H1 (cell line): Measurements from ENCODE around the gene EPHA3. TPM values are rescaled to one million over a fixed set of nuclear protein-coding genes. Genes with fewer than 3 reads are reported as not detected.

Source experiments
- CTCF ChIA-PET: fragments of 300-600 bp; sonication (Branson Sonifier 250); formaldehyde crosslinking; loops from one replicate; lab custom pipeline; 2021; ENCODE audit not compliant: partially characterized antibody; lab: Charles Lee
- POLR2A ChIA-PET: fragments of 300-600 bp; sonication (Branson Sonifier 250); formaldehyde crosslinking; loops from one replicate; lab custom pipeline; 2021; ENCODE audit warnings: inconsistent platforms; ENCODE audit not compliant: partially characterized antibody; lab: Charles Lee
- DNase-seq, 2 experiments: peaks; one replicate each; pipeline versions ENCODE4 v3.0.0 to v3.0.0-alpha.2; 2010 to 2022; ENCODE audit warnings: low spot score in 2 of 2, low read depth in 1 of 2, mixed read lengths in 1 of 2
- FAIRE-seq: peaks from 2 replicates; lab custom pipeline; 2011; peaks lifted over from hg19 to GRCh38; lab: Jason Lieb, UNC
- H2AFZ ChIP-seq: 2 replicates; pipeline ENCODE4 v1.8.1; 2012; ENCODE audit warnings: low read length, inconsistent platforms
- H2AK5ac ChIP-seq: 2 replicates; pipeline ENCODE4 v1.6.1; 2013; ENCODE audit warnings: low read depth, low read length
- H2BK120ac ChIP-seq: replicated peaks from 2 replicates; pipeline ENCODE3; 2013; ENCODE audit warnings: low read depth, low read length, inconsistent platforms
- H2BK12ac ChIP-seq: 2 replicates; pipeline ENCODE4 v1.6.1; 2013; ENCODE audit warnings: low read depth, low read length
- H2BK15ac ChIP-seq: 2 replicates; pipeline ENCODE4 v1.6.1; 2013; ENCODE audit warnings: low read length
- H2BK20ac ChIP-seq: 2 replicates; pipeline ENCODE4 v1.6.1; 2013; ENCODE audit warnings: low read length
- H2BK5ac ChIP-seq: 2 replicates; pipeline ENCODE4 v1.6.1; 2013; ENCODE audit warnings: low read depth, low read length
- H3K14ac ChIP-seq: 2 replicates; pipeline ENCODE4 v1.6.1; 2013; ENCODE audit warnings: inconsistent platforms; ENCODE audit not compliant: insufficient read length
- H3K18ac ChIP-seq: 2 replicates; pipeline ENCODE4 v1.6.1; 2013; ENCODE audit warnings: low read length; ENCODE audit errors: extremely low read depth
- H3K23ac ChIP-seq: 2 replicates; pipeline ENCODE4 v1.6.1; 2013; ENCODE audit warnings: inconsistent platforms; ENCODE audit not compliant: insufficient read length
- H3K23me2 ChIP-seq: 2 replicates; pipeline ENCODE4 v1.6.1; 2013; ENCODE audit warnings: low read depth, low read length
- H3K27ac ChIP-seq: 2 replicates; pipeline ENCODE4 v1.6.1; 2011; ENCODE audit warnings: low read depth, low read length, inconsistent platforms
- H3K27me3 ChIP-seq, 4 experiments: replicated peaks in 1 of 4; 1 replicate in 1 of 4; 2 replicates in 3 of 4; pipeline versions ENCODE4 v1.6.1 to v1.8.1; 2011 to 2013; ENCODE audit warnings: low read length in 3 of 4, mild to moderate bottlenecking in 3 of 4, inconsistent platforms in 2 of 4, mixed read lengths in 2 of 4, moderate library complexity in 1 of 4; ENCODE audit not compliant: control insufficient read depth in 3 of 4, insufficient read depth in 3 of 4; ENCODE audit errors: extremely low read depth in 1 of 4
- H3K36me3 ChIP-seq, 4 experiments: 2 replicates each; pipeline versions ENCODE4 v1.6.1 to v1.8.1; 2011 to 2013; ENCODE audit warnings: mild to moderate bottlenecking in 4 of 4, low read length in 3 of 4, moderate library complexity in 2 of 4, control low read depth in 1 of 4, inconsistent platforms in 1 of 4; ENCODE audit not compliant: insufficient read depth in 4 of 4, control insufficient read depth in 2 of 4
- H3K4ac ChIP-seq: replicated peaks from 2 replicates; pipeline ENCODE3; 2013; ENCODE audit warnings: low read length, low read depth, mixed read lengths, inconsistent platforms; ENCODE audit not compliant: insufficient read length
- H3K4me1 ChIP-seq, 4 experiments: replicated peaks in 1 of 4; 1 replicate in 1 of 4; 2 replicates in 3 of 4; pipeline versions ENCODE4 v1.6.1 to v1.8.1; 2011 to 2013; ENCODE audit warnings: low read length in 3 of 4, inconsistent platforms in 2 of 4, mixed read lengths in 1 of 4; ENCODE audit not compliant: insufficient read depth in 4 of 4, control insufficient read depth in 3 of 4
- H3K4me2 ChIP-seq, 2 experiments: 2 replicates each; pipeline versions ENCODE4 v1.6.1 to v1.8.1; 2011 to 2013; ENCODE audit warnings: low read depth in 2 of 2, low read length in 2 of 2, control low read depth in 1 of 2, inconsistent platforms in 1 of 2, mild to moderate bottlenecking in 1 of 2; ENCODE audit not compliant: insufficient read depth in 1 of 2
- H3K4me3 ChIP-seq, 4 experiments: fragments of 200-600, 300-600 bp in 1 of 4; sonication (generic), shearing (Covaris generic), sonication (Bioruptor Twin) in 1 of 4; 2 replicates each; pipeline versions ENCODE4 v1.5.1 to v1.8.1; 2011 to 2016; ENCODE audit warnings: low read length in 4 of 4, low read depth in 3 of 4, control low read depth in 2 of 4, inconsistent platforms in 2 of 4, mild to moderate bottlenecking in 2 of 4, mixed read lengths in 1 of 4, moderate library complexity in 1 of 4; ENCODE audit not compliant: insufficient read depth in 2 of 4; ENCODE audit errors: extremely low read depth in 1 of 4
- H3K56ac ChIP-seq: replicated peaks from 2 replicates; pipeline ENCODE3; 2013; ENCODE audit warnings: low read depth, mild to moderate bottlenecking, mixed read lengths, low read length, inconsistent platforms; ENCODE audit not compliant: insufficient read length
- H3K79me1 ChIP-seq: 2 replicates; pipeline ENCODE4 v1.6.1; 2013; ENCODE audit warnings: low read depth, low read length, control low read depth
- H3K79me2 ChIP-seq, 2 experiments: 2 replicates each; pipeline versions ENCODE4 v1.6.1 to v1.8.1; 2012 to 2013; ENCODE audit warnings: low read length in 2 of 2, mild to moderate bottlenecking in 2 of 2, inconsistent platforms in 1 of 2; ENCODE audit not compliant: insufficient read depth in 2 of 2, control insufficient read depth in 1 of 2
- H3K9ac ChIP-seq, 4 experiments: replicated peaks in 1 of 4; 1 replicate in 1 of 4; 2 replicates in 3 of 4; pipeline versions ENCODE4 v1.6.1 to v1.8.1; 2011 to 2013; ENCODE audit warnings: low read depth in 3 of 4, low read length in 3 of 4, control low read depth in 2 of 4, mild to moderate bottlenecking in 2 of 4, moderate library complexity in 2 of 4, inconsistent platforms in 1 of 4; ENCODE audit errors: extremely low read depth in 1 of 4
- H3K9me3 ChIP-seq, 2 experiments: 2 replicates each; pipeline versions ENCODE4 v1.6.1 to v1.8.1; 2012 to 2013; ENCODE audit warnings: mild to moderate bottlenecking in 2 of 2, moderate library complexity in 2 of 2, control low read depth in 1 of 2, inconsistent platforms in 1 of 2, low read depth in 1 of 2, low read length in 1 of 2, mixed read lengths in 1 of 2; ENCODE audit not compliant: insufficient read depth in 2 of 2
- H4K20me1 ChIP-seq, 2 experiments: replicated peaks in 1 of 2; 2 replicates each; pipeline versions ENCODE3 to v1.8.1; 2011 to 2013; ENCODE audit warnings: inconsistent platforms in 2 of 2, low read length in 2 of 2, mild to moderate bottlenecking in 1 of 2; ENCODE audit not compliant: insufficient read depth in 2 of 2, control insufficient read depth in 1 of 2
- H4K5ac ChIP-seq: 2 replicates; pipeline ENCODE4 v1.6.1; 2013; ENCODE audit warnings: low read length, low read depth, mixed read lengths, inconsistent platforms; ENCODE audit not compliant: insufficient read length
- H4K8ac ChIP-seq: 2 replicates; pipeline ENCODE4 v1.8.0; 2013; ENCODE audit warnings: mild to moderate bottlenecking, moderate library complexity, low read length, inconsistent platforms; ENCODE audit not compliant: insufficient read depth; ENCODE audit errors: extremely low read depth
- H4K91ac ChIP-seq: replicated peaks from 2 replicates; pipeline ENCODE3; 2013; ENCODE audit warnings: low read length, mixed read lengths, inconsistent platforms; ENCODE audit not compliant: insufficient read length
- BCL11A ChIP-seq, 2 experiments: IDR thresholded peaks; one replicate each; pipeline ENCODE4 v1.6.1; 2011; ENCODE audit warnings: low read depth in 2 of 2, low read length in 2 of 2, mild to moderate bottlenecking in 2 of 2
- CBX8 ChIP-seq: fragments of 300-800, 300-1000 bp; sonication (generic); IDR thresholded peaks from 2 replicates; pipeline ENCODE4 v1.7.1; 2016; ENCODE audit warnings: low read depth, low read length, borderline replicate concordance
- EP300 ChIP-seq, 2 experiments: IDR thresholded peaks; 1 replicate in 1 of 2; 2 replicates in 1 of 2; pipeline ENCODE4 v1.6.1; 2011 to 2012; ENCODE audit warnings: low read depth in 2 of 2, low read length in 2 of 2, mild to moderate bottlenecking in 2 of 2, borderline replicate concordance in 1 of 2, inconsistent platforms in 1 of 2, moderate library complexity in 1 of 2
- GABPA ChIP-seq: IDR thresholded peaks from 2 replicates; pipeline ENCODE4 v1.6.1; 2011; ENCODE audit warnings: mild to moderate bottlenecking, low read length, moderate library complexity, borderline replicate concordance; ENCODE audit not compliant: insufficient read depth
- GTF2F1 ChIP-seq: IDR thresholded peaks from 2 replicates; pipeline ENCODE4 v1.6.1; 2012; ENCODE audit warnings: low read depth, low read length, improper control_type of control experiment, borderline replicate concordance
- PHF8 ChIP-seq: fragments of 200-600 bp; sonication (generic); conservative IDR thresholded peaks from 2 replicates; pipeline ENCODE4 v1.7.1; 2012; ENCODE audit warnings: low read depth, mild to moderate bottlenecking, inconsistent platforms, low read length, moderate library complexity
- RFX5 ChIP-seq: IDR thresholded peaks from 2 replicates; pipeline ENCODE4 v1.6.1; 2011; ENCODE audit warnings: low read depth, low read length, improper control_type of control experiment, borderline replicate concordance
- SP2 ChIP-seq: IDR thresholded peaks from 2 replicates; pipeline ENCODE4 v1.6.1; 2012; ENCODE audit warnings: mild to moderate bottlenecking, low read length, inconsistent platforms
- SP4 ChIP-seq: IDR thresholded peaks from 2 replicates; pipeline ENCODE4 v1.6.1; 2012; ENCODE audit warnings: low read length, inconsistent platforms
- TEAD4 ChIP-seq: IDR thresholded peaks from 2 replicates; pipeline ENCODE4 v1.6.1; 2012; ENCODE audit warnings: low read depth, low read length, inconsistent platforms, mixed read lengths
- WGBS, 2 experiments: shearing (Covaris generic) in 1 of 2; methylation state at CpG; one replicate each; pipeline versions ENCODE4 v1.1.6 to v1.1.7; 2013 to 2015; ENCODE audit warnings: low lambda C conversion rate in 2 of 2, mixed read lengths in 2 of 2, inconsistent platforms in 1 of 2, low coverage in 1 of 2, missing lambda C conversion rate in 1 of 2; ENCODE audit not compliant: insufficient replicate concordance in 2 of 2, insufficient coverage in 1 of 2, insufficient read length in 1 of 2; ENCODE audit errors: extremely low coverage in 1 of 2, missing lambda C conversion rate in 1 of 2; 5-methylcytosine and 5-hydroxymethylcytosine counted together
- polyA plus RNA-seq, 7 experiments: library from polyadenylated mRNA; depleted of rRNA in 3 of 7; stranded (reverse) in 5 of 7; unstranded in 2 of 7; fragments of >200 nt in 5 of 7; fragments of 200-250 nt in 2 of 7; gene quantifications; 1 replicate in 5 of 7; 2 replicates in 1 of 7; 4 replicates in 1 of 7; pipeline versions ENCODE4 v1.2.1 to v1.2.3, GENCODE V29; 2011 to 2013; ENCODE audit warnings: missing spikeins in 2 of 7, mixed read lengths in 2 of 7
- total RNA-seq: library from RNA; stranded (reverse); fragmentation: NEBNext Ultra II Directional; extraction: Animal tissue kit (Norgen Biotek cat#: 25700); gene quantifications from 2 replicates; pipeline ENCODE4 v1.2.1, GENCODE V29; 2021
- TF ChIP-seq, protein P1 (sequence below), 3 experiments: IDR thresholded peaks; 1 replicate in 2 of 3; 2 replicates in 1 of 3; pipeline versions ENCODE4 v1.5.1 to v1.6.1; 2011; ENCODE audit warnings: low read length in 3 of 3, mild to moderate bottlenecking in 3 of 3, inconsistent platforms in 2 of 3, low read depth in 1 of 3, moderate library complexity in 1 of 3; ENCODE audit not compliant: insufficient read depth in 1 of 3; ENCODE audit errors: control extremely low read depth in 1 of 3

Gene EPHA3
- total and polyA plus RNA-seq, 2 of the 8 experiments (the other 6 are each of a cell fraction or from before 2014, with no cell fraction given), result 0.09 to 0.22 TPM

DNA sequence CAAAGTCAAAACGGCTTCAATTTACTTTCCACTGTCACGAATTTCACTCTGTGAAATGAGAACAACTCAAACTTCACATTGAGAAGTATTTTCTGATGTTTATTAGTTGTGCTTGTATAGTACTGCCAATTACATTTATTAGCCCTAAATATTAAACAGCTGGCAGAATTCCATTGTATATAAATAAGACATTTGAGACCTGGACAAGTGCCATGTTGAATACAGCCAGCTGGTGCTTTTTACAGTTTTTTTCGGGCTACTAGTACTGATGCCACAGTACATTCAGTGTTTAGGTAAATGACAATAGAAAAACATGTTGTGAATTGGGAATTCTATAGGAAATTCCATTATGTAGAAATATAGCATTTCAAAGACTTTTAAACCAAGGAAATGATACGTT lies 79.0 kb downstream of the EPHA3 start:
- no peaks in the 10 kb centered on the region for H3K79me1 ChIP-seq
- H2BK120ac ChIP-seq, result no peak overlapping the region
- no peak overlapping the region for H3K56ac ChIP-seq
- H3K9ac ChIP-seq, result no peak overlapping the region
- DNase-seq (no peak), FAIRE-seq (no peak)
- H4K91ac ChIP-seq, result no peak overlapping the region
- no peak overlapping the region for H2AFZ ChIP-seq
- H4K5ac ChIP-seq, result no peak overlapping the region
- no peaks in the 10 kb centered on the region for H3K79me2 ChIP-seq
- H2AK5ac ChIP-seq, result no peak overlapping the region
- ChIA-PET CTCF (interaction anchor here (0.6 kb wide), 1 partner anchor 1479 kb away, joined by 3 read pairs; no protein-coding TSS in a partner anchor), POLR2A (no interaction called here)
- no peak overlapping the region for H3K18ac ChIP-seq
- no peak overlapping the region for H2BK20ac ChIP-seq
- no peak overlapping the region for H3K23ac ChIP-seq
- 91% methylated on average over 4 of the region's 4 CpGs; no CpG with 5 or more reads in 1 of the 2 experiments for WGBS, 2 experiments
- H3K4ac ChIP-seq, result no peak overlapping the region
- no peak overlapping the region for H2BK15ac ChIP-seq
- no peak overlapping the region for H3K27ac ChIP-seq
- no peak for TF ChIP-seq CBX8
- TF ChIP-seq GABPA, result no peak
- TF ChIP-seq TEAD4, result no peak
- TF ChIP-seq SP2, result no peak
- TF ChIP-seq GTF2F1, result no peak
- TF ChIP-seq, protein P1, sequence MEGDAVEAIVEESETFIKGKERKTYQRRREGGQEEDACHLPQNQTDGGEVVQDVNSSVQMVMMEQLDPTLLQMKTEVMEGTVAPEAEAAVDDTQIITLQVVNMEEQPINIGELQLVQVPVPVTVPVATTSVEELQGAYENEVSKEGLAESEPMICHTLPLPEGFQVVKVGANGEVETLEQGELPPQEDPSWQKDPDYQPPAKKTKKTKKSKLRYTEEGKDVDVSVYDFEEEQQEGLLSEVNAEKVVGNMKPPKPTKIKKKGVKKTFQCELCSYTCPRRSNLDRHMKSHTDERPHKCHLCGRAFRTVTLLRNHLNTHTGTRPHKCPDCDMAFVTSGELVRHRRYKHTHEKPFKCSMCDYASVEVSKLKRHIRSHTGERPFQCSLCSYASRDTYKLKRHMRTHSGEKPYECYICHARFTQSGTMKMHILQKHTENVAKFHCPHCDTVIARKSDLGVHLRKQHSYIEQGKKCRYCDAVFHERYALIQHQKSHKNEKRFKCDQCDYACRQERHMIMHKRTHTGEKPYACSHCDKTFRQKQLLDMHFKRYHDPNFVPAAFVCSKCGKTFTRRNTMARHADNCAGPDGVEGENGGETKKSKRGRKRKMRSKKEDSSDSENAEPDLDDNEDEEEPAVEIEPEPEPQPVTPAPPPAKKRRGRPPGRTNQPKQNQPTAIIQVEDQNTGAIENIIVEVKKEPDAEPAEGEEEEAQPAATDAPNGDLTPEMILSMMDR (IDR thresholded peaks at IDR 0.05; ENCODE audit: control extremely low read depth in 1 of 3, insufficient read depth in 1 of 3, low read depth in 1 of 3, low read length in 3 of 3), result no peak
- no peak for TF ChIP-seq BCL11A (IDR thresholded peaks at IDR 0.05; ENCODE audit: low read depth in 2 of 2, low read length in 2 of 2)
- TF ChIP-seq RFX5, result no peak
- TF ChIP-seq EP300 (IDR thresholded peaks at IDR 0.05; ENCODE audit: borderline replicate concordance in 1 of 2, low read depth in 2 of 2, low read length in 2 of 2), result no peak
- TF ChIP-seq SP4, result no peak
- no peak for TF ChIP-seq PHF8
- H2BK5ac ChIP-seq, result no peak overlapping the region
- H3K4me3 ChIP-seq, result no peak overlapping the region
- H3K23me2 ChIP-seq, result no peaks in the 10 kb centered on the region
- H3K9me3 ChIP-seq, result no peaks in the 10 kb centered on the region
- no peaks in the 10 kb centered on the region for H3K36me3 ChIP-seq
- no peaks in the 10 kb centered on the region for H4K20me1 ChIP-seq
- no peak overlapping the region for H3K14ac ChIP-seq
- H3K27me3 ChIP-seq, result no peaks in the 10 kb centered on the region
- no peak overlapping the region for H2BK12ac ChIP-seq
- H3K4me2 ChIP-seq, result no peak overlapping the region
- H4K8ac ChIP-seq, result no peak overlapping the region
- no peaks in the 10 kb centered on the region; a peak in 1 of 7 replicates for H3K4me1 ChIP-seq
